Keratinocyte (primary cell): ENCODE measurements around the gene SCAPER.

Source experiments
- EZH2 ChIP-seq: IDR thresholded peaks from one replicate; pipeline ENCODE4 v1.6.1; 2012; ENCODE audit warnings: inconsistent platforms, mild to moderate bottlenecking, low read length, moderate library complexity
- TF ChIP-seq, protein P1 (sequence below), 3 experiments: IDR thresholded peaks in 1 of 3; conservative IDR thresholded peaks in 1 of 3; optimal IDR thresholded peaks in 1 of 3; 2 replicates in 2 of 3; 3 replicates in 1 of 3; pipeline versions ENCODE3 to v1.5.1; 2011; ENCODE audit warnings: low read length in 3 of 3, mild to moderate bottlenecking in 3 of 3, moderate library complexity in 2 of 3, control low read depth in 1 of 3, inconsistent platforms in 1 of 3; ENCODE audit not compliant: insufficient read depth in 2 of 3; ENCODE audit errors: extremely low read depth in 1 of 3

DNA sequence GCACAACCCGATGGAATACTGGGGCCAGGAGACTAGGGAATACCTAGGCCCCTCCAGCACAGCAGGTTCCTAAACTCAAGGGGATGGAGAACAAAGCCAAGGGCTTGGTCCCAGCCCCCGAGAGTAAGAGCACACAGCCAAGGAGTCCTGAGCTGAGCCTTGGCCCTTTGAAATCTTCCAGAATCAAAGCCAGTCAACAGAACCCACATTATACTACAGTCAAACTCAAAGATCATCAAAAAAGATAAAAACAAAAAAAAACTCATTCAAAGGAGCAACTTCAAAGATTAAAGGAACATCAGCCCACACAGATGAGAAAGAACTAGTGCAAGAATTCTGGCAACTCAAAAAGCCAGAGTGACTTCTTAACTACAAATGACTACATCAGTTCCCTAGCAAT is 351.6 kb downstream of the SCAPER start:
- TF ChIP-seq, protein P1, sequence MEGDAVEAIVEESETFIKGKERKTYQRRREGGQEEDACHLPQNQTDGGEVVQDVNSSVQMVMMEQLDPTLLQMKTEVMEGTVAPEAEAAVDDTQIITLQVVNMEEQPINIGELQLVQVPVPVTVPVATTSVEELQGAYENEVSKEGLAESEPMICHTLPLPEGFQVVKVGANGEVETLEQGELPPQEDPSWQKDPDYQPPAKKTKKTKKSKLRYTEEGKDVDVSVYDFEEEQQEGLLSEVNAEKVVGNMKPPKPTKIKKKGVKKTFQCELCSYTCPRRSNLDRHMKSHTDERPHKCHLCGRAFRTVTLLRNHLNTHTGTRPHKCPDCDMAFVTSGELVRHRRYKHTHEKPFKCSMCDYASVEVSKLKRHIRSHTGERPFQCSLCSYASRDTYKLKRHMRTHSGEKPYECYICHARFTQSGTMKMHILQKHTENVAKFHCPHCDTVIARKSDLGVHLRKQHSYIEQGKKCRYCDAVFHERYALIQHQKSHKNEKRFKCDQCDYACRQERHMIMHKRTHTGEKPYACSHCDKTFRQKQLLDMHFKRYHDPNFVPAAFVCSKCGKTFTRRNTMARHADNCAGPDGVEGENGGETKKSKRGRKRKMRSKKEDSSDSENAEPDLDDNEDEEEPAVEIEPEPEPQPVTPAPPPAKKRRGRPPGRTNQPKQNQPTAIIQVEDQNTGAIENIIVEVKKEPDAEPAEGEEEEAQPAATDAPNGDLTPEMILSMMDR (optimal IDR thresholded peaks at IDR 0.05 in 1 of 3, IDR thresholded peaks at IDR 0.05 in 1 of 3, conservative IDR thresholded peaks at IDR 0.05 in 1 of 3; ENCODE audit: extremely low read depth in 1 of 3, insufficient read depth in 2 of 3, low read length in 3 of 3), result no peak
- no peak for TF ChIP-seq EZH2
